ENCODE measurements around the gene GRM5.
A peak's percentile ranks its signal among the peaks of the same experiment; 100 is the strongest.
"Not testable (repeated sequence)": the region's sequence is repeated elsewhere in the genome, so short reads cannot be mapped to it uniquely, and the experiment has no call there.

Gene GRM5

DNA sequence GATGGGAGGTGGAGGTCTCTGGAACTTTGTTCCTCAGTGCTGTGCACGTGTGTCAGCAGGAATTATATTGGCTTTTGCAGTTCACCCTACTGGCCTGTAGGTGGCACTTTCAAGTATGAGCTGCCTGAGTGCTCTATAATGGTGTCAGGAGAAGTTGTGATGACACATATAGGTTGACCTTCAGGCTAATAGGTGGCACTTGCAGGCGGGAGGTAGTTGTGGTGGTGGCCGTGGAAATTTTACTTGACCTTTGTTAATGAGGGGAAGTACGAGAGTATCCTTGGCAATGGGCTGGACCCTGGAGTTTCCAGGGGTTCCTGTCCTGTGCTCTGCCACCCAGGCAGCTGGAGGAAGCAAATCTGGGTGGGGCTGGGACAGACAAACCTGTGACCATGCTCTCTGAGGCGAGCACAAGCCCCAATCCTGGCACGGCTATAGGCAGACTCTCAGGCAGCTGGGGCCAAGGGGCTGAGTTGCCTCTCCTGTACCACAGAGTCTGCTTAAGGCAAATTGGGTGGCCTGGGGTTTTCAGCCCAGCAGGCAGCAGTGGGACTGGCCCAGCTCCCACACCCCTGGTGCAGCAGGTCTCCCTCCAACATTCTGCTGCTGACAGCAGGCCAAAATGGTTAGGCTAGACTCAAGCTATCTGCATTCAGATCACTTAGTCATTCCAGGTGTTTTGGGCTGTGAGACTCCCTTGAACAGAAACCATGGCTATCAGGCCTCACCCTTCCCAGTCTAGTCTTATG is 580.7 kb downstream of the GRM5 start:
- DNase-seq = peak; percentile 20

- DNase-seq = no peak
Observed at GRCh38 chr11:88482871-88483301, 582.9 kb downstream of the GRM5 start.

DNA sequence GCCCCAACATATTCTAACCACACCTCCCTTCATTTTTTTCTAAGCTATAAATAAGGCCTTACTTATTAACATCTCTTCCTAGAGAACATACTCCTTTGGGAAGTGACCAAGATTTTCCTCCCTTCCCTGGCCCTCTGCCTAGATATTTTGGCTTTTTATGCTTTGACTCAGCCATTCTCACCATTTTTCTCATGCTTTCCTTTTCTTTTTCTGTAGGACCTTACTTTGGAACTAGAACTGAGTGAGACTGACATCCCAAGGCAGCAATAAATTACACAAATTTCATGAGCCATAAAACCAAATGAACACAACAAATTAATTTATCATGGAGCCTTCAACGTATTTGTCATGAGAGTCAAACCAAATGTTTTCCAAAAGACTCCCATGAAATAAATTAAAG is 585.6 kb downstream of the GRM5 start:
- DNase-seq = no peak

DNA sequence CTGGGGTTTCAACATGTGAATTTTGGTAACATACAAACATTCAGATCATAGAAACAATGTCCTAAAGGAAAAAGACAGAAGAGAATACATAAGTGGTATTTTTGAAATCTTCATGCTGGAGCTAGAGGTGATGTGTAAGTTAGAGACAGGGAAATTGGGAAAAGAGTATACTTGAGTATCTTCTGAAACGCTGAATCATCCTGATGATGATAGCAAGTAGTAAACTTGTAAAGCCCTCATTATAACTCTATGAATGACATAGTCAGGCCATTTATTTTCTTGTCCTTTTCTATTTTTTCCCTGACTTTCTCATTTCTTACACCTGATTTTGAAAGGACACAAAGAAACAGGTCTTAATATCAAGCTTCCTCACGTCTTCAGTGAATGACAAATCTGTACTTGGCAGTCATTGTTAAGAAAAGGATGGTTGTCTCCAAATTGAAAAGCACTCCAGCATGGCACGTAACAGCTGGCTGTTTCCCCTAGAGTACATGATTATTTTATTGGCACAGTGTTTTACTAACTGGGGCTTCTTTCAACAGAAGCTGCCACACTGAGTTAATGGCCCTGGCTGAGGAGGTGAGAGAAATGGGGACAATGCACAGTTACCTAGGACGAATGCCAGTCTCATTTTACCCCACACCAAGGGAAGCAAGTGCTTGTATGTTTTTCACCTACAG is 587.5 kb downstream of the GRM5 start:
- no peak for DNase-seq

DNA sequence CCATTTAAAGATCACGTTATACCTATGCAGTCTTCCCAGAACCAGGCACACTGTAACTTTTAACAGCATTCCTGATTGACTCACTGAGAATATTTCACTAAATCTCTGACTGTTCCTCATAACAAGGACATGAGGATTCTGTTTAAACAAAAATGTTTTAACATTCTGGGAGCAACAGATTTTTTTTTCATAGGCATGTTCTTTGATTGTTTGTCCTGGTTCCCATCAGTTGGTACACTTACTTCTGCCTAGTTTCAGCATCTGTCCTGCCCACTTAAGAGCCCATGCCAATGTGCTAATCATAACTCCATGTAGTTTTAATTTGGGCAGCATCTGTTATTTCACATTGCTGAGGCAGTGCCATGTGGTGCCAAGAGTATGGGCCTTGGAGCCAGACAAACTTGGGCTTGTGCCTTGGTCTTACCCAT is 589.8 kb downstream of the GRM5 start:
- no peak for DNase-seq

DNA sequence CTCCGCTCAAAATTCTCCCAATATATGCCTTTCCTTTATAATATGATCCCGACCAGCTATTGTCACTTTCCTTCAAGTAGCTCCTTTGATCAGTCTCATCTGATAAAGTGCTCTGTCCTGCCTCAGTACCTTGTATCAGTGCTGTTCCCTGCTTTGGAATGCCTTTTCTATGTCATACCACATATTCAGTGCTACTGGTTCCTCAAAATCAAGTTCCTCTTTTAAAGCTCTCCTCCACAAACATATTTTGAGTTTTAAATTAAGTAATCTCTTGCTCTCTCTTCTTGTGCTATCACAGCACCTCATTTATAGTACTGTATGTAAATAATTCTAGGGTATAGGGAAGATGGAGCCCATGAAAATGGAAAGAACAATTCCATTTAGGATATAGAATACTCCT is 591.1 kb downstream of the GRM5 start:
- no peak for DNase-seq

DNA sequence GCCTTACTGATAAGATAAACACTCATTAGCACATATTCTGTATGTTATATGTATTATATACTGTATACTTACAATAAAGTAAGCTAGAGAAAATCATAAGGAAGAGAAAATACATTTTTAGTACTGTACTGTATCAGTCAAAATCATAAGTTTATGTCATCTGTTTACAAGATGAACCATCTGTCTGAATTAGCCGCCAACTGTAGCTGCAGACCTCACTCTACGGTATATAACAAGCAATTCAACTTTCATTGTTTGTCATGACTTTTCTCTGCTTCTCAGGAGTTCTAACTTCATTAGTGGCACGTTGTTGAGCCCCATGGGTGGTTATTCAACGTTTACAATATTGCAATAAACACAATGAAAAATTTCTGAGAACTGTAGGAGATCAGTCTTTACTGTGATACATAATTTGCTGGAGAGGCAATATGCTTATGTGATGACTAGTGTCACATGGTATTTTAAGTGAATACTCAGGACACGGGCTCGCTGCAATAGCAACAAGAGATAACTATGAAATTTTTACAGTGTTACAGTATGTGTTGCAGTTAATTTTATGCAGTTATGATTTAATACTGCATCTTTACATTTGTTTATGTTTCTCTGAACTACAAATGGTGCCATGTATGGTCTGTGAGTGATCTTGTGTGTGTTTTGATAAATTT is 596.1 kb downstream of the GRM5 start:
- no peak for DNase-seq

GRCh38 chr11:88464528-88464927 is 601.3 kb downstream of the GRM5 start:
- DNase-seq = no peak

DNA sequence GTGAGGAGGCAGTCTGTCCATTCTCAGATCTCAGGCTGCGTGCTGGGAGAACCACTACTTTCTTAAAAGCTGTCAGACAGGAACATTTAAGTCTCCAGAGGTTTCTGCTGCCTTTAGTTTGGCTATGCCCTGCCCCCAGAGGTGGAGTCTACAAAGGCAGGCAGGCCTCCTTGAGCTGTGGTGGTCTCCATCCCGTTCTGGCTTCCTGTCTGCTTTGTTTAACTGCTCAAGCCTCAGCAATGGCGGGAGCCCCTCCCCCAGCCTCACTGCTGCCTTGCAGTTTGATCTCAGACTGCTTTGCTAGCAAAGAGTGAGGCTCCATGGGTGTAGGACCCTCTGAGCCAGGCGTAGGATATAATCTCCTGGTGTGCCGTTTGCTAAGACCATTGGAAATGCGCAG is 602.5 kb downstream of the GRM5 start:
- DNase-seq = not testable (repeated sequence)

DNA sequence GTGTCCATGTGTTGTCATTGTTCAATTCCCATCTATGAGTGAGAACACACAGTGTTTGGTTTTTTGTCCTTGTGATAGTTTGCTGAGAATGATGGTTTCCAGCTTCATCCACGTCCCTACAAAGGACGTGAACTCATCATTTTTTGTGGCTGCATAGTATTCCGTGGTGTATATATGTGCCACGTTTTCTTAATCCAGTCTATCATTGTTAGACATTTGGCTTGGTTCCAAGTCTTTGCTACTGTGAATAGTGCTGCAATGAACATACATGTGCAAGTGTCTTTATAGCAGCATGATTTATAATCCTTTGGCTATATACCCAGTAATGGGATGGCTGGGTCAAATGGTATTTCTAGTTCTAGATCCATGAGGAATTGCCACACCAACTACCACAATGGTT is 607.7 kb downstream of the GRM5 start:
- DNase-seq = not testable (repeated sequence)

- no peak for DNase-seq
Observed at GRCh38 chr11:88455974-88456373, 609.8 kb downstream of the GRM5 start.

GRCh38 chr11:88454881-88455280 is 610.9 kb downstream of the GRM5 start:
- no peak for DNase-seq
